GM12874 (cell line): ENCODE measurements around the gene GP1BA.

Experiments used
- CTCF ChIP-seq: IDR thresholded peaks from 2 replicates; pipeline ENCODE4 v1.5.1; 2011; ENCODE audit warnings: low read depth, mild to moderate bottlenecking, control low read depth, low read length, moderate library complexity; ENCODE audit not compliant: insufficient read depth

GP1BA gene

DNA sequence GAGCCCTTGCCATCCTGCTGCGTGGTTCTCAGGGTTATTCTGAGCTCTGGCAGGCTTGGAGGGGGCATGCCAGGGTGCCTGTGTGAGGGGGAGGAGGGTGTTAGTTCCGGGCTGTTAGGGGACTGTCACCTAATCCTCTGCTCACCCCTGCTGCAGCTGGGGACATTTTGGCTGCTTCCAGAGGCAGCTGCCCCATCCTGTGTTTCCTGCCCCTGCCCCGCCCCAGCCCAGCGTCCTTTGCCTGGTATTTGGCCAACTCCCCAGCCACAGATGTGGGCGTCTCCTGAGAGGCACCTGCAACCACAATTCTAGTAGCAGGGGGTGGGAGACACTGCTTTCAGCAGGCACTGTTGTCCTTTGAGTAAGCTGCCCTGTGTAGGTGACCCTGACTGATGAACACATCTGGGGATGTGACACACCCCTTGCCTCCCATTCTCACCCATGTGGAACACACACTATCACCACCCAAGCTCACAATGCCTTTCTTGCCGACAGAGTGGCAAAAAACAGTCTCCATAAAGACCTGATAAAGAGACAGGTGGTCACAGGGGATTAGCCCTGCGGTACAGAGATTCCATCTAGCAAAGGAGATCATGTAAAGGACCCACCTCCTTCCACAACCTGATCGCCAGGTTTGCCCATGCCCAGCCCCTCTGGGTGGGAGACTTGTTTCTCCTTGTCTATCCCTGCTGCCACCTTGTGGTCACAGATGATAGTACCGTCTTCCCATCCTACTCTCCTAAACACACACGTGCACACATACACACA lies 28.8 kb upstream of the GP1BA start, which contains the start of gene CHRNE:
Gene CHRNE (minus strand): TSS at position 48 of the 768 bp plus-strand sequence. CDS start 35 bp downstream, at position 13.
- peak; percentile 80 for TF ChIP-seq CTCF

GRCh38 chr17:4908301-4908700 lies 23.8 kb upstream of the GP1BA start:
- no peak for TF ChIP-seq CTCF

- TF ChIP-seq CTCF = peak; percentile 87
These were observed 23.2 kb upstream of the GP1BA start for GRCh38 chr17:4908711-4909496.

GRCh38 chr17:4913994-4914393 lies 18.1 kb upstream of the GP1BA start:
- no peak for TF ChIP-seq CTCF

- TF ChIP-seq CTCF = no peak
These were observed 12.5 kb upstream of the GP1BA start for GRCh38 chr17:4919511-4920047.

DNA sequence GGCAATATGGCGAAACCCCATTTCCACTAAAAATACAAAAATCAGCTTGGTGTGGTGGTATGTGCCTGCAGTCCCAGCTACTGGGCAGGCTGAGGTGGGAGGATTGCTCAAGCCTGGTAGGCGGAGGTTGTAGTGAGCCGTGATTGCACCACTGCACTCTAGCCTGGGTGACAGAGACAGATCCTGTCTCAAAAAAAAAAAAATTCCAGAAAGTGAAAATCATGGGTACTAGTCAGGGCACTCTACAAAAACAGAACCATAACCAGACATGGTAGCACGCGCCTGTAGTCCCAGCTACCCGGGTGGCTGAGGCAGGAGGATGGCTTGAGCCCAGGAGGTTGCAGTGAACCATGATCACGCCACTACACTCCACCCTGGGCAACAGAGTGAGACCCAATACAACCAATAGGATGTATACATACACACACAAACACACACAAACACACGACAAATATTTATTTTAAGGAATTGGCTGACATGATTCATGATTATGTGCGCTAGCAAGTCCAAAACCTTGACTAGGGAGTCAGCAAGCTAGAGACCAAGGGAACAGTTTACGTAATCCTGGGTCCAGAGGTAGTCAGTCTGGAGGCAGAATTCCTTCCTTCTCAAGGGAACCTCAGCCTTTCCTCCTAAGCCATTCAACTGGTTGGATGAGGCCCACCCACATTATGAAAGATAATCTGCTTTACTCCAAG lies 11.6 kb upstream of the GP1BA start:
- no peak for TF ChIP-seq CTCF

- no peak for TF ChIP-seq CTCF
These were observed 10.8 kb upstream of the GP1BA start for GRCh38 chr17:4921320-4921719.
